Inflammatory macrophage treated with lipopolysaccharide for 4 hours (primary cell): ENCODE results near the gene DIP2B.
"Not testable (repeated sequence)": the region's sequence is repeated elsewhere in the genome, so short reads cannot be mapped to it uniquely, and the experiment has no call there.

ENCODE experiments used
- DNase-seq: peaks from one replicate; pipeline ENCODE4 v3.0.0-alpha.2; 2020

Gene DIP2B

GRCh38 chr12:50504798-50505674 lies at the start of gene DIP2B:
DIP2B (plus strand) TSS chr12:50504985; CDS start chr12:50505141, 156 bp downstream.
- DNase-seq = peak; percentile 93

GRCh38 chr12:50458606-50459005 lies 46.2 kb upstream of the DIP2B start:
- no peak for DNase-seq

- no peak for DNase-seq
Measured at GRCh38 chr12:50467439-50467838, 37.3 kb upstream of the DIP2B start.

GRCh38 chr12:50477241-50477832 lies 27.4 kb upstream of the DIP2B start:
- no peak for DNase-seq

- no peak for DNase-seq
Measured at GRCh38 chr12:50482571-50482970, 22.2 kb upstream of the DIP2B start.

GRCh38 chr12:50483488-50483887 lies 21.3 kb upstream of the DIP2B start:
- DNase-seq = no peak

- no peak for DNase-seq
Measured at GRCh38 chr12:50488801-50489200, 16.0 kb upstream of the DIP2B start.

GRCh38 chr12:50498119-50498518 lies 6.7 kb upstream of the DIP2B start:
- not testable (repeated sequence) for DNase-seq

GRCh38 chr12:50505675-50506530 lies 1.1 kb downstream of the DIP2B start:
- DNase-seq = peak; percentile 64

GRCh38 chr12:50506753-50507473 lies 2.1 kb downstream of the DIP2B start:
- DNase-seq = no peak

- DNase-seq = no peak
Measured at GRCh38 chr12:50507474-50507838, 2.7 kb downstream of the DIP2B start.

GRCh38 chr12:50507930-50508329 lies 3.1 kb downstream of the DIP2B start:
- no peak for DNase-seq

- DNase-seq = peak; percentile 60
Measured at GRCh38 chr12:50508414-50508813, 3.6 kb downstream of the DIP2B start.

GRCh38 chr12:50508970-50509663 lies 4.3 kb downstream of the DIP2B start:
- peak; percentile 40 for DNase-seq

GRCh38 chr12:50514526-50515276 lies 9.9 kb downstream of the DIP2B start:
- DNase-seq = no peak

GRCh38 chr12:50515587-50515986 lies 10.8 kb downstream of the DIP2B start:
- DNase-seq = peak; percentile 59

GRCh38 chr12:50517421-50518048 lies 12.8 kb downstream of the DIP2B start:
- peak; percentile 98 for DNase-seq

- peak; percentile 66 for DNase-seq
Measured at GRCh38 chr12:50518090-50518489, 13.3 kb downstream of the DIP2B start.

GRCh38 chr12:50519353-50519752 lies 14.6 kb downstream of the DIP2B start:
- DNase-seq = peak; percentile 35

GRCh38 chr12:50520416-50521207 lies 15.8 kb downstream of the DIP2B start:
- DNase-seq = peak; percentile 54
